K562 (cell line): Measurements from ENCODE around the gene TUT1. TPM values are rescaled to one million over a fixed set of nuclear protein-coding genes. Genes with fewer than 3 reads are reported as not detected.

Source experiments
- ATAC-seq: fragments of 200-7000 bp; cut with Tn5 transposase; 3 replicates; pipeline ENCODE4 v1.9.1; 2020; ENCODE audit warnings: moderate library complexity
- BruUV-seq: library from RNA; stranded (reverse); fragments of 400-500 nt; replicated peaks from 2 replicates; lab custom pipeline; 2021; lab: Mats Ljungman, UMichigan
- CTCF ChIA-PET: fragments of 300-600 bp; formaldehyde crosslinking; extraction: SDS; loops from one replicate; lab custom pipeline; 2021; ENCODE audit warnings: low intra/inter-chr PET ratio; lab: Yijun Ruan, JAX
- POLR2A ChIA-PET: fragments of 300-600, 350-650 bp; sonication (Branson Sonifier 250); formaldehyde crosslinking; extraction: SDS; loops from one replicate; lab custom pipeline; 2021; ENCODE audit warnings: antibody characterized with exemption, inconsistent platforms; lab: Yijun Ruan, JAX
- DNase-seq, 4 experiments: peaks; one replicate each; pipeline versions ENCODE4 v3.0.0 to v3.0.0-alpha.2; 2011 to 2018; ENCODE audit warnings: low spot score in 3 of 4, mixed read lengths in 3 of 4; ENCODE audit errors: extremely low read depth in 1 of 4
- FAIRE-seq: peaks from 2 replicates; lab custom pipeline; 2011; peaks lifted over from hg19 to GRCh38; lab: Jason Lieb, UNC
- H2AFZ ChIP-seq: 2 replicates; pipeline ENCODE4 v1.6.0; 2011; ENCODE audit warnings: low read depth, low read length, control low read depth, inconsistent platforms
- H3K27ac ChIP-seq: fragments of 200-600 bp; 3 replicates; pipeline ENCODE4 v1.8.0; 2011; ENCODE audit warnings: low read depth, mild to moderate bottlenecking, control low read depth, inconsistent platforms, low read length, moderate library complexity, mixed read lengths; ENCODE audit errors: extremely low read depth
- H3K27me3 ChIP-seq, 2 experiments: fragments of 300-600 bp in 1 of 2; 2 replicates in 1 of 2; 3 replicates in 1 of 2; pipeline versions ENCODE4 v1.6.0 to v1.8.0; 2011; ENCODE audit warnings: inconsistent platforms in 2 of 2, low read length in 2 of 2, mild to moderate bottlenecking in 1 of 2, mixed read lengths in 1 of 2, moderate library complexity in 1 of 2; ENCODE audit not compliant: control insufficient read depth in 2 of 2, insufficient read depth in 2 of 2
- H3K36me3 ChIP-seq: fragments of 300-600 bp; 3 replicates; pipeline ENCODE4 v1.8.0; 2011; ENCODE audit warnings: mild to moderate bottlenecking, low read length, inconsistent platforms; ENCODE audit not compliant: control insufficient read depth, insufficient read depth
- H3K4me1 ChIP-seq, 2 experiments: fragments of 200-600 bp in 1 of 2; replicated peaks in 1 of 2; 2 replicates in 1 of 2; 3 replicates in 1 of 2; pipeline versions ENCODE4 v1.5.1 to v1.8.0; 2011; ENCODE audit warnings: inconsistent platforms in 2 of 2, low read length in 2 of 2, mild to moderate bottlenecking in 1 of 2, mixed read lengths in 1 of 2, moderate library complexity in 1 of 2; ENCODE audit not compliant: control insufficient read depth in 2 of 2, insufficient read depth in 2 of 2
- H3K4me2 ChIP-seq: 2 replicates; pipeline ENCODE4 v1.6.1; 2011; ENCODE audit warnings: low read length, control low read depth, inconsistent platforms, mixed read lengths; ENCODE audit not compliant: insufficient read depth
- H3K4me3 ChIP-seq: fragments of 200-600 bp; sonication (generic), shearing (Covaris generic); 2 replicates; pipeline ENCODE4 v1.5.1; 2016; ENCODE audit warnings: control low read depth, inconsistent platforms
- H3K79me2 ChIP-seq: fragments of 200-600 bp; 3 replicates; pipeline ENCODE4 v1.8.0; 2011; ENCODE audit warnings: low read length, inconsistent platforms; ENCODE audit not compliant: control insufficient read depth, insufficient read depth
- H3K9ac ChIP-seq, 2 experiments: 2 replicates each; pipeline versions ENCODE4 v1.6.0 to v1.6.1; 2011; ENCODE audit warnings: low read depth in 2 of 2, low read length in 2 of 2, control low read depth in 1 of 2, inconsistent platforms in 1 of 2, mild to moderate bottlenecking in 1 of 2, mixed read lengths in 1 of 2; ENCODE audit not compliant: insufficient read depth in 1 of 2
- H3K9me1 ChIP-seq: one replicate; pipeline ENCODE4 v1.6.0; 2011; ENCODE audit warnings: inconsistent platforms, mild to moderate bottlenecking, low read length, moderate library complexity; ENCODE audit not compliant: control insufficient read depth, insufficient read depth
- H3K9me3 ChIP-seq: replicated peaks from 2 replicates; pipeline ENCODE4 v1.5.1; 2011; ENCODE audit warnings: low read depth, low read length, inconsistent platforms; ENCODE audit not compliant: control insufficient read depth, insufficient read depth
- H4K20me1 ChIP-seq: replicated peaks from 2 replicates; pipeline ENCODE4 v1.6.1; 2011; ENCODE audit warnings: low read length, inconsistent platforms, mixed read lengths; ENCODE audit not compliant: control insufficient read depth, insufficient read depth
- BRF1 ChIP-seq: IDR thresholded peaks from 3 replicates; pipeline ENCODE4 v1.6.1; 2011; ENCODE audit warnings: borderline replicate concordance, mild to moderate bottlenecking; ENCODE audit not compliant: insufficient read length; ENCODE audit errors: extremely low read depth
- CSDE1 ChIP-seq, 2 experiments: fragments of 450-650 bp; IDR thresholded peaks; 2 replicates each; pipeline ENCODE4 v1.6.1; 2016; ENCODE audit warnings: mild to moderate bottlenecking in 1 of 2
- E4F1 ChIP-seq: fragments of 250-450 bp; sonication (Bioruptor Pico); IDR thresholded peaks from 2 replicates; pipeline ENCODE4 v1.5.0; 2021; ENCODE audit warnings: mild to moderate bottlenecking, borderline replicate concordance
- ELF4 ChIP-seq: fragments of 450-650 bp; formaldehyde crosslinking; IDR thresholded peaks from 2 replicates; pipeline ENCODE4 v1.4.0; 2022; ENCODE audit warnings: missing genetic modification characterization
- FOXJ2 ChIP-seq: fragments of 200-800 bp; sonication (Bioruptor generic); IDR thresholded peaks from 2 replicates; pipeline ENCODE4 v1.6.1; 2016; ENCODE audit warnings: missing genetic modification characterization, missing compliant biosample characterization
- KAT8 ChIP-seq: fragments of 450-650 bp; IDR thresholded peaks from 2 replicates; pipeline ENCODE4 v1.6.1; 2016; ENCODE audit warnings: low read depth, mild to moderate bottlenecking
- MEF2D ChIP-seq: conservative IDR thresholded peaks from 2 replicates; pipeline ENCODE4 v1.6.1; 2016; ENCODE audit warnings: low read depth, missing genetic modification characterization, missing compliant biosample characterization
- SIN3A ChIP-seq, 2 experiments: fragments of 150-350 bp in 1 of 2; IDR thresholded peaks; 2 replicates each; pipeline ENCODE4 v1.6.1; 2011 to 2016; ENCODE audit warnings: borderline replicate concordance in 2 of 2, low read depth in 2 of 2, low read length in 2 of 2, mild to moderate bottlenecking in 2 of 2, moderate library complexity in 2 of 2; ENCODE audit not compliant: control insufficient read depth in 1 of 2
- SMARCA5 ChIP-seq: fragments of 450-650 bp; IDR thresholded peaks from 2 replicates; pipeline ENCODE4 v1.6.1; 2016
- TRIM28 ChIP-seq: fragments of 450-650 bp; IDR thresholded peaks from 2 replicates; pipeline ENCODE4 v1.6.1; 2017
- ZKSCAN8 ChIP-seq: fragments of 200-800 bp; sonication (Bioruptor generic); IDR thresholded peaks from 2 replicates; pipeline ENCODE4 v1.6.1; 2016; ENCODE audit warnings: missing genetic modification characterization, missing compliant biosample characterization
- WGBS: fragments of 100-300 bp; shearing (Covaris generic); methylation state at CpG from one replicate; pipeline ENCODE4 v1.1.6; 2016; ENCODE audit warnings: low coverage, mixed read lengths; ENCODE audit not compliant: insufficient coverage; ENCODE audit errors: missing lambda C conversion rate; 5-methylcytosine and 5-hydroxymethylcytosine counted together
- in situ Hi-C: fragments of 300-500 bp; cut with MboI; formaldehyde crosslinking; loops from 4 replicates; pipeline ENCODE4 v1.15.0; 2018; ENCODE audit warnings: inconsistent platforms, mixed read lengths
- intact Hi-C: fragments of 100-400 bp; cut with micrococcal nuclease; formaldehyde crosslinking; loops from 2 replicates; pipeline ENCODE4 v1.14.2; 2022
- polyA plus RNA-seq, 8 experiments: library from polyadenylated mRNA; depleted of rRNA in 4 of 8; stranded (reverse) in 5 of 8; unstranded in 3 of 8; fragments of >200 nt; fragmentation: Nextera tagmentation in 2 of 8; fragmentation: Illumina TruSeq in 1 of 8; extraction: Ambion mirVana in 2 of 8; extraction: Trizol in 1 of 8; gene quantifications; 2 replicates each; pipeline versions ENCODE4 v1.2.1 to v1.2.3, GENCODE V29; 2011 to 2014; ENCODE audit warnings: inconsistent platforms in 1 of 8, missing spikeins in 1 of 8
- total RNA-seq, 7 experiments: library from RNA; depleted of rRNA in 6 of 7; stranded (reverse); fragments of >200 nt in 6 of 7; fragmentation: Illumina TruSeq in 2 of 7; extraction: Trizol in 2 of 7; gene quantifications; 2 replicates each; pipeline versions ENCODE4 v1.2.1 to v1.2.3, GENCODE V29; 2011 to 2021; ENCODE audit warnings: low replicate concordance in 1 of 7
- TF ChIP-seq, protein P1 (sequence below): sonication (generic); formaldehyde crosslinking; IDR thresholded peaks from 2 replicates; pipeline ENCODE4 v1.8.0; 2022; ENCODE audit warnings: mild to moderate bottlenecking, missing genetic modification reagents
- TF ChIP-seq, protein P2 (sequence below), 2 experiments: fragments of 450-650 bp in 1 of 2; sonication (generic) in 1 of 2; formaldehyde crosslinking in 1 of 2; IDR thresholded peaks in 1 of 2; conservative IDR thresholded peaks in 1 of 2; 2 replicates each; pipeline versions ENCODE4 v1.6.1 to v1.8.1; 2016 to 2023; ENCODE audit warnings: mild to moderate bottlenecking in 2 of 2, moderate library complexity in 2 of 2, inconsistent platforms in 1 of 2, missing genetic modification reagents in 1 of 2

TUT1 gene
- total and polyA plus RNA-seq, 9 of the 15 experiments (the other 6 are each of a cell fraction or from before 2014, with no cell fraction given), result 0.66 to 44.3 (median 15.7) TPM

- intact Hi-C loops, result no loop called here
- H3K79me2 ChIP-seq, result no peaks in the 10 kb centered on the region
- H3K9ac ChIP-seq, result peak overlapping the region; percentile 62 to 77
- H3K27ac ChIP-seq, result peak overlapping the region; percentile 79
- BruUV-seq, result no TSS peak
- H3K4me1 ChIP-seq, result peaks cover 70 to 73% of the 10 kb centered on the region in 2 experiments
- CTCF ChIA-PET, result no interaction called here
- no peaks in the 10 kb centered on the region for H3K27me3 ChIP-seq
- H3K4me2 ChIP-seq, result peak overlapping the region; percentile 74
- no peaks in the 10 kb centered on the region; the same call in 1 of the 2 replicates for H4K20me1 ChIP-seq
- WGBS, result 38% methylated on average over 4 of the region's 4 CpGs
- POLR2A ChIA-PET, result interaction anchor here (0.7 to 3.4 kb wide), 18 partner anchors 8 to 180 kb away, joined by 3 to 13 read pairs (median 4); partner anchors contain the start of genes C11orf98, CSKMT, EEF1G and MTA2
- no peaks in the 10 kb centered on the region for H3K9me3 ChIP-seq
- DNase-seq (peak in 1 of 4 experiments; percentile 33), FAIRE-seq (no peak), ATAC-seq (peak; percentile 4)
- H3K4me3 ChIP-seq, result no peak overlapping the region
- in situ Hi-C loops, result loop anchor here (10.0 kb wide), 1 partner anchor 158 kb away; no protein-coding TSS in a partner anchor
- peaks cover 14% of the 10 kb centered on the region; the same call in 2 of the 3 replicates for H3K36me3 ChIP-seq
- no peaks in the 10 kb centered on the region for H3K9me1 ChIP-seq
- peak overlapping the region; percentile 94 for H2AFZ ChIP-seq
- TF ChIP-seq SMARCA5 (0 out of 2 replicates have a peak, but pooled peaks have one; percentile 86), CSDE1 (IDR thresholded peaks at IDR 0.05) (0 out of 4 replicates have a peak, but pooled peaks of 1 of the 2 experiments have one; percentile 77), BRF1 (no peak), FOXJ2 (no peak), SIN3A (IDR thresholded peaks at IDR 0.05; ENCODE audit: borderline replicate concordance in 2 of 2, control insufficient read depth in 1 of 2, low read depth in 2 of 2, low read length in 2 of 2) (no peak), MEF2D (tag) (no peak), ZKSCAN8 (CRISPR knock-in tag) (peak; percentile 35; the same call in 1 of the 2 replicates), ELF4 (CRISPR knock-in tag) (no peak), E4F1 (no peak), KAT8 (no peak), TRIM28 (peak; percentile 62; the same call in 1 of the 2 replicates)
- TF ChIP-seq, protein P1, sequence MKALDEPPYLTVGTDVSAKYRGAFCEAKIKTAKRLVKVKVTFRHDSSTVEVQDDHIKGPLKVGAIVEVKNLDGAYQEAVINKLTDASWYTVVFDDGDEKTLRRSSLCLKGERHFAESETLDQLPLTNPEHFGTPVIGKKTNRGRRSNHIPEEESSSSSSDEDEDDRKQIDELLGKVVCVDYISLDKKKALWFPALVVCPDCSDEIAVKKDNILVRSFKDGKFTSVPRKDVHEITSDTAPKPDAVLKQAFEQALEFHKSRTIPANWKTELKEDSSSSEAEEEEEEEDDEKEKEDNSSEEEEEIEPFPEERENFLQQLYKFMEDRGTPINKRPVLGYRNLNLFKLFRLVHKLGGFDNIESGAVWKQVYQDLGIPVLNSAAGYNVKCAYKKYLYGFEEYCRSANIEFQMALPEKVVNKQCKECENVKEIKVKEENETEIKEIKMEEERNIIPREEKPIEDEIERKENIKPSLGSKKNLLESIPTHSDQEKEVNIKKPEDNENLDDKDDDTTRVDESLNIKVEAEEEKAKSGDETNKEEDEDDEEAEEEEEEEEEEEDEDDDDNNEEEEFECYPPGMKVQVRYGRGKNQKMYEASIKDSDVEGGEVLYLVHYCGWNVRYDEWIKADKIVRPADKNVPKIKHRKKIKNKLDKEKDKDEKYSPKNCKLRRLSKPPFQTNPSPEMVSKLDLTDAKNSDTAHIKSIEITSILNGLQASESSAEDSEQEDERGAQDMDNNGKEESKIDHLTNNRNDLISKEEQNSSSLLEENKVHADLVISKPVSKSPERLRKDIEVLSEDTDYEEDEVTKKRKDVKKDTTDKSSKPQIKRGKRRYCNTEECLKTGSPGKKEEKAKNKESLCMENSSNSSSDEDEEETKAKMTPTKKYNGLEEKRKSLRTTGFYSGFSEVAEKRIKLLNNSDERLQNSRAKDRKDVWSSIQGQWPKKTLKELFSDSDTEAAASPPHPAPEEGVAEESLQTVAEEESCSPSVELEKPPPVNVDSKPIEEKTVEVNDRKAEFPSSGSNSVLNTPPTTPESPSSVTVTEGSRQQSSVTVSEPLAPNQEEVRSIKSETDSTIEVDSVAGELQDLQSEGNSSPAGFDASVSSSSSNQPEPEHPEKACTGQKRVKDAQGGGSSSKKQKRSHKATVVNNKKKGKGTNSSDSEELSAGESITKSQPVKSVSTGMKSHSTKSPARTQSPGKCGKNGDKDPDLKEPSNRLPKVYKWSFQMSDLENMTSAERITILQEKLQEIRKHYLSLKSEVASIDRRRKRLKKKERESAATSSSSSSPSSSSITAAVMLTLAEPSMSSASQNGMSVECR (CRISPR knock-in tag), result no peak
- TF ChIP-seq, protein P2, sequence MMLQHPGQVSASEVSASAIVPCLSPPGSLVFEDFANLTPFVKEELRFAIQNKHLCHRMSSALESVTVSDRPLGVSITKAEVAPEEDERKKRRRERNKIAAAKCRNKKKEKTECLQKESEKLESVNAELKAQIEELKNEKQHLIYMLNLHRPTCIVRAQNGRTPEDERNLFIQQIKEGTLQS (IDR thresholded peaks at IDR 0.05), result no peak
- TF ChIP-seq, protein P2 (CRISPR knock-in tag; conservative IDR thresholded peaks at IDR 0.05), result 0 out of 2 replicates have a peak, but pooled peaks have one; percentile 46
Measured at GRCh38 chr11:62552485-62553079, 38.7 kb downstream of the TUT1 start.
